DMS53 (cell line): ENCODE measurements around the gene GRB2.
"Not testable (repeated sequence)": the region's sequence is repeated elsewhere in the genome, so short reads cannot be mapped to it uniquely, and the experiment has no call there.

ENCODE experiments used
- DNase-seq: peaks from one replicate; lab custom pipeline; 2025; lab: John Stamatoyannopoulos, UW

The GRB2 gene

GRCh38 chr17:75350029-75350428, 55.4 kb downstream of the GRB2 start:
- no peak for DNase-seq

- no peak for DNase-seq
Observed at GRCh38 chr17:75349589-75349988, 55.9 kb downstream of the GRB2 start.

- DNase-seq, result no peak
Observed at GRCh38 chr17:75348386-75349012, 57.0 kb downstream of the GRB2 start.

GRCh38 chr17:75346906-75347305, 58.6 kb downstream of the GRB2 start:
- no peak for DNase-seq

GRCh38 chr17:75346368-75346767, 59.1 kb downstream of the GRB2 start:
- not testable (repeated sequence) for DNase-seq

- DNase-seq, result no peak
Observed at GRCh38 chr17:75345514-75346167, 59.8 kb downstream of the GRB2 start.

GRCh38 chr17:75344666-75345065, 60.8 kb downstream of the GRB2 start:
- DNase-seq, result no peak

GRCh38 chr17:75342996-75343395, 62.5 kb downstream of the GRB2 start:
- DNase-seq, result no peak

GRCh38 chr17:75341784-75342486, 63.5 kb downstream of the GRB2 start:
- DNase-seq, result no peak

GRCh38 chr17:75340631-75341030, 64.8 kb downstream of the GRB2 start:
- no peak for DNase-seq

- DNase-seq, result no peak
Observed at GRCh38 chr17:75339971-75340370, 65.5 kb downstream of the GRB2 start.

GRCh38 chr17:75338335-75338734, 67.1 kb downstream of the GRB2 start:
- no peak for DNase-seq

GRCh38 chr17:75335315-75335714, 70.2 kb downstream of the GRB2 start:
- DNase-seq, result no peak

GRCh38 chr17:75334723-75335122, 70.8 kb downstream of the GRB2 start:
- no peak for DNase-seq

- DNase-seq, result no peak
Observed at GRCh38 chr17:75331671-75332070, 73.8 kb downstream of the GRB2 start.

GRCh38 chr17:75327757-75328156, 77.7 kb downstream of the GRB2 start:
- DNase-seq, result no peak

GRCh38 chr17:75326226-75326848, 79.1 kb downstream of the GRB2 start:
- DNase-seq, result no peak

GRCh38 chr17:75325827-75326225, 79.7 kb downstream of the GRB2 start:
- DNase-seq, result no peak

GRCh38 chr17:75325348-75325747, 80.1 kb downstream of the GRB2 start:
- no peak for DNase-seq

- DNase-seq, result no peak
Observed at GRCh38 chr17:75321506-75321905, 84.0 kb downstream of the GRB2 start.

- DNase-seq, result no peak
Observed at GRCh38 chr17:75319904-75320691, 85.4 kb downstream of the GRB2 start.

GRCh38 chr17:75318615-75319222, 86.8 kb downstream of the GRB2 start:
- no peak for DNase-seq
